KG1 (cell line): ENCODE data around the gene ANGPTL1.
"Not testable (repeated sequence)": the region's sequence is repeated elsewhere in the genome, so short reads cannot be mapped to it uniquely, and the experiment has no call there.

Experiments
- DNase-seq: peaks from one replicate; lab custom pipeline; 2025; lab: John Stamatoyannopoulos, UW

Gene ANGPTL1

GRCh38 chr1:178867670-178868069 lies 3.2 kb downstream of the ANGPTL1 start:
- DNase-seq = no peak

DNA sequence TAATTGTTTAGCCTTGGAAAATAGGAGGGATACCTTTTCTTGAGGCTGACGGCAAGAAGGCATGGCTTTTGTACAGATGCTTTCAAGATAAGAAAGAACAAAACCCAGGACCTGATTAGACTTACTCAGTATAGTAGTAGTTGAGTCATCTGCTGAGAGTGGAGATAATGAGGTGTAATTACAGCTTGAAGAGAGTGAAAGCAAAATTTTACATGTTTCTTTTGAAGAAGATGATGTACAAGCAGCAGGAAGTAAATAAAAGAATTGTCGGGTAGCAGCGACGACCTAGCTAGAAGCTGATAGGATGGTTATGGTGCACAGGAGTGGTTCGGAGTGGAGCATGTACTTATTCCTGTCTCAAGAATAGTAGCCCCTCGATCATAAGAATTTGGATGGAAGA lies 6.6 kb downstream of the ANGPTL1 start:
- no peak for DNase-seq

DNA sequence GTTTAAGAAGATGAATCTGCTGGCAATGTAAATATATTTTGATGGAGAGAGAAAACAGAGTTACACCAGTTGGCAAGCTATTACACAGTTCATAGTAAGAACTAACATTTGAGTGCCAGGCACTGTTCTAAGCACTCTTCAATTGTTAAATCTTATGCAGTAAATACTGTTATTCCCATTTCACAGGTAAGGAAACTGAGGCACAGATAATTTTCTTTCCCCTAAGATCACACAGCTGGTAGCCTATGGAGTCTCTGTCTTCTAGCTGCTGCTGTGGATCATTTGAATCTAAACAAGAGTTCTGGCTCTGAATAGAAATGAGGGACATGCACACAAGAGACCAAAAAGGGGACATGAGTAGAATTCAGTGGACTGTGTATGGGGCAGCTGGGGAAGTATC lies 8.0 kb downstream of the ANGPTL1 start:
- no peak for DNase-seq

DNA sequence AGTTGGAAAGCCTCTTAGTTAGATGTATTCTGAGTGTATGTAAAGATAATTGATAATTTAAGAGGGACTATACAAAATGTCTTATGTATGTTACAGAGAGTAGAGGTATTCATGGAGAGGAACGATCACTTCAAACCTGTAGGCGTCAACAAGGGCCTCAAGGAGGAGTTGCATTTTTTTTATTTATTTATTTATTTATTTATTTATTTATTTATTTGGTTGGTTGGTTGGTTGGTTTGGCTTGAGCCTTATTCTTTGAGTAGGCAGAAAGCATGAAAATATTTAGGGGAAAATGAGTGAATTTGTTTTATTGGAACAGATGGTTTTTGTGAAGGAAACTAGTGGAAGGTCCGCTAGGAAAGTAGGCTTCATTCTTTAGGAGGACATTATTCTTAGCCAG lies 8.5 kb downstream of the ANGPTL1 start:
- DNase-seq = no peak

- DNase-seq = no peak
Observed at GRCh38 chr1:178857126-178857525, 13.8 kb downstream of the ANGPTL1 start.

DNA sequence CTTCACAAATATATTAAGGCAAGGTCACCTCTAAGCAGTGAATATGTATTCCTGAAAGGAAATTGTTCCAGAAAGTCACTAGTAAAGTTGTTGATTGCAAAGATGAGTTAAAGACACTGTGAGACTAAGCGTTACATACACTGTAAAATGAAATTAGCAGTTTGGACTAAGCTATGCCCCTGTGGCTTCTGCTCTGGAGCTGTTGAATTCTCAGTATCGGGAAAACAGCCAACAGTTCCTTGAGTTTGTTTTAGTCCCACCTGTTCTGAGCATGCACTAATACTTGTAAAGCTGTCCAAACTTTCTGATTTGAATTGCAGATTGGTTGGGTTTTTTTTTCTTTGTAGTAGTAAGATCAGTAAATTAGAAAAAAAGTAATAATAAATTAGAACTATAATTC lies 21.0 kb downstream of the ANGPTL1 start:
- DNase-seq = no peak

- not testable (repeated sequence) for DNase-seq
Observed at GRCh38 chr1:178847919-178848318, 23.0 kb downstream of the ANGPTL1 start.

- DNase-seq = no peak
Observed at GRCh38 chr1:178847396-178847849, 23.5 kb downstream of the ANGPTL1 start.

DNA sequence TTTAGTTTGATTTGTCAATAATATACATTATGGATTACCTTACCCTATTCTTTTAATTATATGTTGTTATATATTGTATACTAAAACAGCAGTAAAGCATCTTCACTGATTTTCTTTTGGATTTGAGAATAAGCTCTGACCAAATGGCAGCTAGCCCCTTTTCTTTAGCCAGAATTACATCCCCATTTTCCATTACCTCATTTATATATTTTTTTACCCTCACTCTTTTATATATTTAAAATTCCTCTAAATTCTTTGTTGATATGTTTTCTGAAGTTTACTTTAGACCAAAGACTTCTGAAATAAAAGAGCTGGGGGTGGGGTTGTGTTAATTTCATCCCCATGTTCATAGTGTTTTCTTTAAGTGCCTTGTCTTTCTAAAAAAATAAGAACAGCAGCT lies 24.6 kb downstream of the ANGPTL1 start:
- no peak for DNase-seq

DNA sequence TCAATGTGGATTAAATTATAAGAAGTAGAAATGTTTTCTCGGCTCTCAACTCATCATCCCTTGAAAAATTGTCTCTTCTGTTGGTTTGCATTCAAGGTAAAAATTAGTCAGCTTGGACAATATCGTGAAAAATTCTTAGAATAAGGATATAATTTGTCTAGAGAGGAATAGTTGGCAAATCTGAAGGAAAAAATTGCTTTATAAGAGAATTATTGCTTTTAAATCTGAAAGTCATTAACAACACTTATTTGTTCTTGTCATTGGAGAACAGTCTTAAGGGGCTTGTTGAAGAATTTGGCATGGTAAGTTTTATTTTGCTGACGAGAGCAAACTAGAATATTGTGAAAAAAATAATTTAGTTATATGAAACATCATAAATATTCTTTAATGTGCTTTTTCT lies 26.4 kb downstream of the ANGPTL1 start:
- DNase-seq = no peak

GRCh38 chr1:178825167-178825566 lies 45.7 kb downstream of the ANGPTL1 start:
- DNase-seq = no peak

DNA sequence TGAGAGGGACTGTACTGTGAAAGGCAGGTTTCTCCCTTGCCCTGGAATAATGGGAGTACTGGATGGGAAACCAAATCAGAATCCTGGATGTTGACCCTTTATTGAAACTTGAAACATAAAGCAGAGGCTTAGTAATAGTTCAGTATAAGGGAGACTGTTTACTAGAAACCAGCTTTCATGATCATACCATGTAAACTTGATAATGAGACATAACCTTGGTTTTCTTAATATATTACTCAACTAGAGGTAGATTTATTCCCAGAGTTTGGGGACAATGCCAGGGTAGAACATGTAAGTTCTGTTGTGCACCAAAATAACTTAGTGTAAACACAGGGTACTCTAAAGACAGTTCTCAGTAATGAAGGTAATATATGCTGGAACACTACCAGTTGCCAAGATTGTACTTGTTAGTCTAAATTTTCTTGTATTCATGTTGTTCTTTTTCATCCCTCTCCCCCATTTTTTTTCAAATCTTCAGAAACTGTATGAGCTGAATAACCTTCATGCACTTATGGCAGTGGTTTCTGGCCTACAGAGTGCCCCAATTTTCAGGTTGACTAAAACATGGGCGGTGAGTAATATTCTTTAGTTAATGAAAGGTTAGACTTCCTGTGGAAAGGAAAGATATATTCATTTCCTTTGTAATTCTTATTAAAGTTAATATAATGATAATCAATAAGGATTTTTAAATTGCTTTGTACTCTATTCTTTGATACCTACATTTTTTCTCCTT lies 49.6 kb downstream of the ANGPTL1 start:
- DNase-seq = no peak

- DNase-seq = no peak
Observed at GRCh38 chr1:178819123-178819522, 51.8 kb downstream of the ANGPTL1 start.

GRCh38 chr1:178818416-178818815 lies 52.5 kb downstream of the ANGPTL1 start:
- no peak for DNase-seq

DNA sequence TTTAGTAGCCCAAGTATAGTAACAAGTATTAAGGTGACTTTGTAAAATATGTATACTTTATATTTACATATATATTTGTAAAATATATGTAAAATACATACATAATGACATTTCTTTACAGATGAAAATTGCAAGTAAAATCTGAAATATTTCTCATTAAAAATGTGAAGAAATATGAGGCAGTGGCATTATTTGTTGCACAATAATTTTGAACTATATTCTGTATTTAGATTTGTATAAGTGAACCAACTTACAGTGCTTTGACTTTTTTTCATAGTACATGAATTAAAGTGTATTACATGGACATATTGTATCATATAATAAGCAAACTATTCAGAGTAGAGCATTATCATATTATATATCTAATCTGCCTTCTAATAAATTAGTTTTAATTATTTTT lies 60.3 kb downstream of the ANGPTL1 start:
- no peak for DNase-seq

- DNase-seq = no peak
Observed at GRCh38 chr1:178808529-178808928, 62.3 kb downstream of the ANGPTL1 start.

DNA sequence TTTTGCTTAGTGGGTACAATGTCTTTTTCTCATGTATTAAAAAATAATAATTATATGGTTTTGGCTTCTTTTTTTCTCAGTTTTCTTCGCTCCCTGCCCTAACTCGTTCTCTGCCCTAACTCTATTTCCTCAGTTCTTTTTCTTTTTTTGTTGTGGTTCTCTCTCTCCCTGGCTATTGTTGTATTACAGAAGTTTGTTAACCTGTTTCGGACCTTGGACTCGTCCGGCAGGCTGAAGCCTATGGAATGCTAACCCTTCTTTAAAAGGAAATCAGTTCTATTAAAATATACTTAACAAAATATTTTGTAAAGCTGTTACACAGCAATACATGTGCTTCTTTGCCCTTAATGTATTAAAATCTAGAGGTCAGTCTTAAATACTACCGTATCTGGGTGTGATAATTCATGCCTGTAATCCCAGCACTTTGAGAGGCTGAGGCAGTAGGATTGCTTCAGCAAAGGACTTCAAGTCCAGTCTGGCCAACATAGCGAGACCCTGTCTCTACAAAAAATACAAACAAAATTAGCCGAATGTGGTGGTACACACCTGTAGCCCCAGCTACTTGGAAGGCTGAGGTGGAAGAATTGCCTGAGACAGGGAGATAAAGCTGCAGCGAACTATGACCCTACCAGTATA lies 64.1 kb downstream of the ANGPTL1 start:
- no peak for DNase-seq

DNA sequence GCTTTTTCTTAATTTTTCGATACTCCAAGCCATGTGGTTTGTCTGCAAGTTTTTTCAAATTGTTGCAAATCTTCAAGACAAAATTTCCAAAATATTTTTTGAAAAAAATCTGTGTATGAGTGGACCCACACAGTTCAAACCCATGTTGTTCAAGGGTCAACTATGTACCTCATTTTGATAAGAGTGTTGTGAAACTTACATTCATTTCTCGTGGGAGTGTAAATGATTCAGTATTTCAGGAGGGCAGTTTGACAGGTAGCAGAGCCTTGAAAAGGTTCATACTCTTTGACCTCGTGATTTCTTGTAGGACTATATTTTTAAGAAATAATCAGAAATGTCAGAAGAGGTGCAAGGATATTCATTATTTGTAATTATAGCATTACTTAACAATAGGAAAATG lies 68.0 kb downstream of the ANGPTL1 start:
- no peak for DNase-seq
